ENCODE results near the gene RNF167. TPM values are rescaled to one million over a fixed set of nuclear protein-coding genes. Genes with fewer than 3 reads are reported as not detected.
"Not testable (repeated sequence)": the region's sequence is repeated elsewhere in the genome, so short reads cannot be mapped to it uniquely, and the experiment has no call there.

RNF167 gene
- total RNA-seq, 2 donors from 2014 or later = 23.1 to 37.6 TPM

GRCh38 chr17:4902540-4902939 lies 37.5 kb upstream of the RNF167 start:
- intact Hi-C loops (cut with DNase I) = no loop called here
- H3K27ac ChIP-seq = peak overlapping the region in 1 of 4 donors; percentile 12
- no peaks in the 10 kb centered on the region for H3K36me3 ChIP-seq (replicated peaks in 1 of 2; ENCODE audit: insufficient read depth in 1 of 2, low read depth in 2 of 2)
- TF ChIP-seq, protein P1, sequence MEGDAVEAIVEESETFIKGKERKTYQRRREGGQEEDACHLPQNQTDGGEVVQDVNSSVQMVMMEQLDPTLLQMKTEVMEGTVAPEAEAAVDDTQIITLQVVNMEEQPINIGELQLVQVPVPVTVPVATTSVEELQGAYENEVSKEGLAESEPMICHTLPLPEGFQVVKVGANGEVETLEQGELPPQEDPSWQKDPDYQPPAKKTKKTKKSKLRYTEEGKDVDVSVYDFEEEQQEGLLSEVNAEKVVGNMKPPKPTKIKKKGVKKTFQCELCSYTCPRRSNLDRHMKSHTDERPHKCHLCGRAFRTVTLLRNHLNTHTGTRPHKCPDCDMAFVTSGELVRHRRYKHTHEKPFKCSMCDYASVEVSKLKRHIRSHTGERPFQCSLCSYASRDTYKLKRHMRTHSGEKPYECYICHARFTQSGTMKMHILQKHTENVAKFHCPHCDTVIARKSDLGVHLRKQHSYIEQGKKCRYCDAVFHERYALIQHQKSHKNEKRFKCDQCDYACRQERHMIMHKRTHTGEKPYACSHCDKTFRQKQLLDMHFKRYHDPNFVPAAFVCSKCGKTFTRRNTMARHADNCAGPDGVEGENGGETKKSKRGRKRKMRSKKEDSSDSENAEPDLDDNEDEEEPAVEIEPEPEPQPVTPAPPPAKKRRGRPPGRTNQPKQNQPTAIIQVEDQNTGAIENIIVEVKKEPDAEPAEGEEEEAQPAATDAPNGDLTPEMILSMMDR (IDR thresholded peaks at IDR 0.05) = no peak
- TF ChIP-seq POLR2A (IDR thresholded peaks at IDR 0.05) = no peak
- H3K4me3 ChIP-seq = no peak overlapping the region
- ATAC-seq (no peak), DNase-seq (no peak)
- 48 to 60% methylated on average over 8 of the region's 8 CpGs for WGBS, 2 donors
- H3K27me3 ChIP-seq = no peaks in the 10 kb centered on the region
- peaks cover 45% of the 10 kb centered on the region for H3K4me1 ChIP-seq
- H3K9me3 ChIP-seq = no peaks in the 10 kb centered on the region

DNA sequence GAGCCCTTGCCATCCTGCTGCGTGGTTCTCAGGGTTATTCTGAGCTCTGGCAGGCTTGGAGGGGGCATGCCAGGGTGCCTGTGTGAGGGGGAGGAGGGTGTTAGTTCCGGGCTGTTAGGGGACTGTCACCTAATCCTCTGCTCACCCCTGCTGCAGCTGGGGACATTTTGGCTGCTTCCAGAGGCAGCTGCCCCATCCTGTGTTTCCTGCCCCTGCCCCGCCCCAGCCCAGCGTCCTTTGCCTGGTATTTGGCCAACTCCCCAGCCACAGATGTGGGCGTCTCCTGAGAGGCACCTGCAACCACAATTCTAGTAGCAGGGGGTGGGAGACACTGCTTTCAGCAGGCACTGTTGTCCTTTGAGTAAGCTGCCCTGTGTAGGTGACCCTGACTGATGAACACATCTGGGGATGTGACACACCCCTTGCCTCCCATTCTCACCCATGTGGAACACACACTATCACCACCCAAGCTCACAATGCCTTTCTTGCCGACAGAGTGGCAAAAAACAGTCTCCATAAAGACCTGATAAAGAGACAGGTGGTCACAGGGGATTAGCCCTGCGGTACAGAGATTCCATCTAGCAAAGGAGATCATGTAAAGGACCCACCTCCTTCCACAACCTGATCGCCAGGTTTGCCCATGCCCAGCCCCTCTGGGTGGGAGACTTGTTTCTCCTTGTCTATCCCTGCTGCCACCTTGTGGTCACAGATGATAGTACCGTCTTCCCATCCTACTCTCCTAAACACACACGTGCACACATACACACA lies 36.8 kb upstream of the RNF167 start, which contains the start of gene CHRNE:
Gene CHRNE (minus strand): TSS at position 48 of the 768 bp plus-strand sequence. CDS start 35 bp downstream, at position 13.
- Histone ChIP-seq H3K9me3 (no peaks in the 10 kb centered on the region), H3K4me3 (no peak within 1 kb of the TSS), H3K27ac (peak within 1 kb of the TSS in 1 of 4 donors; percentile 24), H3K4me1 (peaks cover 42% of the 10 kb centered on the region), H3K27me3 (no peaks in the 10 kb centered on the region), H3K36me3 (replicated peaks in 1 of 2; ENCODE audit: insufficient read depth in 1 of 2, low read depth in 2 of 2) (no peaks in the 10 kb centered on the region)
- WGBS, 2 donors = 6 to 7% methylated on average over 9 to 10 of the region's 10 CpGs
- ATAC-seq (peak; percentile 53), DNase-seq (peak; percentile 86 to 91 (median 88))
- intact Hi-C loops (cut with DNase I) = no loop called here
- TF ChIP-seq POLR2A (IDR thresholded peaks at IDR 0.05) = no peak
- TF ChIP-seq, protein P1 (IDR thresholded peaks at IDR 0.05) = peak; percentile 50 to 90 (median 71)

GRCh38 chr17:4906642-4907041 lies 33.4 kb upstream of the RNF167 start:
- ATAC-seq; intact Hi-C loops (cut with DNase I); H3K36me3 ChIP-seq (replicated peaks in 1 of 2; ENCODE audit: insufficient read depth in 1 of 2, low read depth in 2 of 2); H3K9me3 ChIP-seq; H3K4me3 ChIP-seq; H3K27ac ChIP-seq; DNase-seq; H3K27me3 ChIP-seq: not testable (repeated sequence)
- peaks cover 25% of the 10 kb centered on the region for H3K4me1 ChIP-seq

- Histone ChIP-seq H3K9me3 (no peaks in the 10 kb centered on the region), H3K4me3 (no peak overlapping the region), H3K36me3 (replicated peaks in 1 of 2; ENCODE audit: insufficient read depth in 1 of 2, low read depth in 2 of 2) (no peaks in the 10 kb centered on the region), H3K27me3 (no peaks in the 10 kb centered on the region), H3K4me1 (peaks cover 18% of the 10 kb centered on the region), H3K27ac (peak overlapping the region in 2 of 4 donors; percentile 59 to 61)
- 47 to 66% methylated on average over 7 to 9 of the region's 10 CpGs for WGBS, 2 donors
- no peak for DNase-seq
- no peak for ATAC-seq
- TF ChIP-seq, protein P1 (IDR thresholded peaks at IDR 0.05) = no peak
- no peak for TF ChIP-seq POLR2A (IDR thresholded peaks at IDR 0.05)
- intact Hi-C loops (cut with DNase I) = no loop called here
These were observed 31.8 kb upstream of the RNF167 start for GRCh38 chr17:4908301-4908700.

DNA sequence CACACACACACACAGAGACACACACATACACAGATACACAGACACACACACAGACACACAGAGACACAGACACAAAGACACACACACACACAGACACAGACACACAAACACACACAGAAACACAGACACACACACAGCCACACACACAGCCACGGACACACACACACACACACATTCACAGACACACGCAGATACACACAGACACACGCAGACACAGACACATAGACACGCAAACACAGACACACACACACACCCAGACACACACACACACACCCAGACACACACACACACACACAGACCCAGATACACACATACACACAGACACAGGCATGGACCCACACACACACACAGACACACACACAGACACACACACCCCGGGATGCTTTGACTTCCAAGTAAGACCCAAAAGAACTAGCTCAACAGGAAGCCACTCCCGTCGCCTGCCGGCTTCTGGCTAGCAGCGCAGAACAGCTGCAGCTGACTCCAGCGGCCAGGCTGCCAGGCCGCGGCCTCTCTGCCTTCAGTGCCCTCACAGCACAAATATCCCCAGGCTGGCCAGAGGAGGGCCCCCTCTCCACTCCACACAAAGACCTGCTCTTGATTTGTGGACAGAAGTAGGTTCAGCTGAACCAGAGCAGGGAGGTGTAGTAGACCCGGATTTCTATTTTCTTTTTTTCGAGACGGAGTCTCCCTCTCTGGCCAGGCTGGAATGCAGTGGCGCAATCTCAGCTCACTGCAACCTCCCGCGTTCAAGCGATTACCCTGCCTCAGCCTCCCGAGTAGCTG lies 31.2 kb upstream of the RNF167 start:
- peaks cover 12% of the 10 kb centered on the region for H3K4me1 ChIP-seq
- H3K4me3 ChIP-seq = no peak overlapping the region
- 18 to 29% methylated on average over 9 to 20 of the region's 20 CpGs for WGBS, 2 donors
- H3K9me3 ChIP-seq = no peaks in the 10 kb centered on the region
- no peaks in the 10 kb centered on the region for H3K27me3 ChIP-seq
- ATAC-seq (peak; percentile 98), DNase-seq (peak; percentile 90 to 94 (median 94))
- intact Hi-C loops (cut with DNase I) = no loop called here
- TF ChIP-seq, protein P1 (IDR thresholded peaks at IDR 0.05) = peak; percentile 71 to 96 (median 94)
- peak in 2 of 3 donors; percentile 23 to 28 for TF ChIP-seq POLR2A (IDR thresholded peaks at IDR 0.05)
- no peaks in the 10 kb centered on the region for H3K36me3 ChIP-seq (replicated peaks in 1 of 2; ENCODE audit: insufficient read depth in 1 of 2, low read depth in 2 of 2)
- H3K27ac ChIP-seq = peak overlapping the region in 3 of 4 donors; percentile 21 to 61 (median 59)
